Calu3 (cell line): ENCODE measurements around the gene ALG14. TPM values are rescaled to one million over a fixed set of nuclear protein-coding genes. Genes with fewer than 3 reads are reported as not detected.

Source experiments
- Bru-seq: library from RNA; stranded (reverse); fragments of 400-500 nt; gene quantifications from one replicate; lab custom pipeline; 2021; lab: Mats Ljungman, UMichigan
- BruChase-seq, 2 experiments: library from RNA; stranded (reverse); fragments of 400-500 nt; gene quantifications; one replicate each; lab custom pipeline; 2021; lab: Mats Ljungman, UMichigan
- BruUV-seq: library from RNA; stranded (reverse); fragments of 400-500 nt; replicated peaks from 2 replicates; lab custom pipeline; 2021; lab: Mats Ljungman, UMichigan
- CTCF ChIA-PET: fragments of 300-600 bp; sonication (Branson Sonifier 250); formaldehyde crosslinking; loops from one replicate; lab custom pipeline; 2022; ENCODE audit warnings: antibody characterized with exemption; lab: Charles Lee
- DNase-seq: peaks from one replicate; pipeline ENCODE4 v3.0.0; 2022
- H3K27ac Mint-ChIP-seq: one replicate; pipeline ENCODE4 v1.8.0; 2022; ENCODE audit warnings: mixed read lengths; ENCODE audit not compliant: unreplicated experiment
- H3K27me3 Mint-ChIP-seq: one replicate; pipeline ENCODE4 v1.8.0; 2022; ENCODE audit warnings: mixed read lengths; ENCODE audit not compliant: unreplicated experiment
- H3K36me3 Mint-ChIP-seq: one replicate; pipeline ENCODE4 v1.8.0; 2022; ENCODE audit warnings: mild to moderate bottlenecking, moderate library complexity, mixed read lengths; ENCODE audit not compliant: insufficient read depth, unreplicated experiment
- H3K4me1 Mint-ChIP-seq: one replicate; pipeline ENCODE4 v1.8.0; 2022; ENCODE audit warnings: mild to moderate bottlenecking, low read depth, mixed read lengths; ENCODE audit not compliant: unreplicated experiment
- H3K4me3 Mint-ChIP-seq: one replicate; pipeline ENCODE4 v1.8.0; 2022; ENCODE audit warnings: mild to moderate bottlenecking, low read depth, moderate library complexity, mixed read lengths; ENCODE audit not compliant: unreplicated experiment
- H3K9me3 Mint-ChIP-seq: one replicate; pipeline ENCODE4 v1.8.0; 2022; ENCODE audit warnings: low read depth, mixed read lengths; ENCODE audit not compliant: unreplicated experiment
- intact Hi-C: fragments of 100-400 bp; cut with micrococcal nuclease; formaldehyde crosslinking; loops from one replicate; pipeline ENCODE4 v1.10.0; 2022; ENCODE audit not compliant: unreplicated experiment
- long read RNA-seq: library from polyadenylated mRNA; stranded (forward); transcript quantifications from one replicate; pipeline ENCODE4 v2.0.0, GENCODE V29; 2022
- total RNA-seq: library from RNA; stranded (reverse); gene quantifications from 2 replicates; pipeline ENCODE4 v1.2.3, GENCODE V29; 2022
- TF ChIP-seq, protein P1 (sequence below): fragments of 200-600 bp; IDR thresholded peaks from one replicate; pipeline ENCODE4 v1.8.0; 2022; ENCODE audit warnings: antibody characterized with exemption; ENCODE audit not compliant: unreplicated experiment

ALG14 gene, protein sequence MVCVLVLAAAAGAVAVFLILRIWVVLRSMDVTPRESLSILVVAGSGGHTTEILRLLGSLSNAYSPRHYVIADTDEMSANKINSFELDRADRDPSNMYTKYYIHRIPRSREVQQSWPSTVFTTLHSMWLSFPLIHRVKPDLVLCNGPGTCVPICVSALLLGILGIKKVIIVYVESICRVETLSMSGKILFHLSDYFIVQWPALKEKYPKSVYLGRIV
- 5.8 and 7.0 TPM in 2 replicates for total RNA-seq
- Bru-seq, nascent RNA = percentile 55 among the genes with signal in this experiment
- BruChase-seq, experiment 1, labeled RNA remaining after a 6-hour chase = percentile 46 among the genes with signal in this experiment
- percentile 42 among the genes with signal in this experiment for BruChase-seq, experiment 2, labeled RNA remaining after a 2-hour chase
- long read RNA-seq, full-length matches to known transcripts = 13 of 17 reads
- long read RNA-seq, partial matches to known transcripts = 1 of 17 reads
- long read RNA-seq, other reads (novel, unspliced or antisense) = 3 of 17 reads

DNA sequence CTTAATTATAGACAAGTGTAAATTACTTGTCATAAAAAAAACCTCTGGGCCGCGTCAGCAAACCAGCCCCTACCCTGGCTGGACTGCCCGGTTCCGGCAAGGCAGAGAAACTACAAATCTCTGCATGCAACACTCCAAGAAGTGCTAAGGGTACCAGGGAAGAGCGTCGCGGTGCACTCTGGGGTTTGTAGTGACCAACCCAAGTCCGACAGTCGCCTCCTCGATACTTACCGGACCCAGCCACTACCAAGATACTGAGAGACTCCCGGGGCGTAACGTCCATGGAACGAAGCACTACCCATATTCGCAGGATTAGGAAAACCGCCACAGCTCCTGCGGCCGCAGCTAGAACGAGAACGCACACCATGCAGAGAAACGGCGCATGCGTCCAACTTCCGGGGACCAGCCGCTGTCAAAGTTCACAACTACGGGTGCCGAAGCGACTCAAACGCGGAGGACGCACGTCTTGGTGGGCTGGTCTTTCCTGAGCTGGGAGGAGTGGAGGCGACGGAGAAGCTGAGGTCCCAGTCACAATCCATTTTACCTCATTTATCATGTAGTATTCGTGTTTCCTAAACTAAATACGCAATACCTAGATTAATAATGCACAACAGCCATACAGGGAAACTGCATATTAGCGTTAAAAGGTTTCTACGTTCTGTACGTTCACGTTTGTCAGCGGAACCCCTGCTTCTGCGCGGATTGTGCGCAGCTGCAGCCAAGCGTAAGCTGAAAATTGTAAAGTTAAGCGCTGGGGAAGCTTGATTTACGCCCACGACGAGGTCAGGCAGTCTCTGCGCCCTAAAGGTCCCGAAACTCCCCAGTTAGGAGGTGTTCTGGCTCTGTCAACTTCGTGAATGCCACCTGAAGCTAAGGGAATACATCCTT lies at the start of gene ALG14:
ALG14 (minus strand) TSS at position 420 of the 888 bp plus-strand sequence; CDS start at position 367, 53 bp downstream.
- peak within 1 kb of the TSS; percentile 87 for H3K27ac Mint-ChIP-seq
- H3K4me1 Mint-ChIP-seq = peaks cover 36% of the 10 kb centered on the region
- peaks cover 16% of the 10 kb centered on the region for H3K36me3 Mint-ChIP-seq
- H3K4me3 Mint-ChIP-seq = peak within 1 kb of the TSS; percentile 96
- no peaks in the 10 kb centered on the region for H3K9me3 Mint-ChIP-seq
- H3K27me3 Mint-ChIP-seq = no peaks in the 10 kb centered on the region
- CTCF ChIA-PET = interaction anchor here (0.7 to 1.5 kb wide), 4 partner anchors 11 to 185 kb away, joined by 3 to 14 read pairs (median 4); partner anchors contain the start of gene RWDD3
- TF ChIP-seq, protein P1, sequence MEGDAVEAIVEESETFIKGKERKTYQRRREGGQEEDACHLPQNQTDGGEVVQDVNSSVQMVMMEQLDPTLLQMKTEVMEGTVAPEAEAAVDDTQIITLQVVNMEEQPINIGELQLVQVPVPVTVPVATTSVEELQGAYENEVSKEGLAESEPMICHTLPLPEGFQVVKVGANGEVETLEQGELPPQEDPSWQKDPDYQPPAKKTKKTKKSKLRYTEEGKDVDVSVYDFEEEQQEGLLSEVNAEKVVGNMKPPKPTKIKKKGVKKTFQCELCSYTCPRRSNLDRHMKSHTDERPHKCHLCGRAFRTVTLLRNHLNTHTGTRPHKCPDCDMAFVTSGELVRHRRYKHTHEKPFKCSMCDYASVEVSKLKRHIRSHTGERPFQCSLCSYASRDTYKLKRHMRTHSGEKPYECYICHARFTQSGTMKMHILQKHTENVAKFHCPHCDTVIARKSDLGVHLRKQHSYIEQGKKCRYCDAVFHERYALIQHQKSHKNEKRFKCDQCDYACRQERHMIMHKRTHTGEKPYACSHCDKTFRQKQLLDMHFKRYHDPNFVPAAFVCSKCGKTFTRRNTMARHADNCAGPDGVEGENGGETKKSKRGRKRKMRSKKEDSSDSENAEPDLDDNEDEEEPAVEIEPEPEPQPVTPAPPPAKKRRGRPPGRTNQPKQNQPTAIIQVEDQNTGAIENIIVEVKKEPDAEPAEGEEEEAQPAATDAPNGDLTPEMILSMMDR = no peak
- intact Hi-C loops = loop anchor here (5.0 kb wide), 1 partner anchor 160 kb away; the partner anchor contains the start of gene RWDD3
- DNase-seq = peak; percentile 89
- BruUV-seq = no TSS peak

DNA sequence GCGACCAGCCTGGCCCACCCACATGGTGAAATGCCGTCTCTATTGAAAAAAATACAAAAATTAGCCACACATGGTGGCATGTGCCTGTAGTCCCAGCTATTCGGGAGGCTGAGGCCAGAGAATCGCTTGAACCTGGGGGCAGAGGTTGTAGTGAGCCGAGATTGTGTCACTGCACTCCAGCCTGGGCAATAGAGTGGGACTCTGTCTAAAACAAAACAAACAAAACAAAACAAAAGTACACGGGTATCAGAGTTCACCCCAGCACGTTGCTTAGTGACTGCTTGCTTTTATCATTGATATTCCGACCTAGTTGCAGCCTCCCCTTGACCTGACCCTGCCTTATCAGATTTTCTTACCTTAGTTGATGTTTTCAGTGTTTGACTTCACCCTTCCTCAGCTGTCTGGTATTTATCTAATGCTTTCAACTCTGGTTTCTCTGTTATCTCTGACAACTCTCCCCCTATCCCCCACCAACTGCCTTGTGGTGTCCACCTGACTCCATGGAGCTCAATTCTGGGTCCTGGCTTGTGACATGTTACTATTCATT lies 49.5 kb upstream of the ALG14 start:
- H3K27me3 Mint-ChIP-seq = no peaks in the 10 kb centered on the region
- CTCF ChIA-PET = no interaction called here
- no TSS peak for BruUV-seq
- H3K27ac Mint-ChIP-seq = no peak overlapping the region
- H3K4me3 Mint-ChIP-seq = no peak overlapping the region
- H3K4me1 Mint-ChIP-seq = peaks cover 40% of the 10 kb centered on the region
- intact Hi-C loops = no loop called here
- H3K9me3 Mint-ChIP-seq = no peaks in the 10 kb centered on the region
- peaks cover 11% of the 10 kb centered on the region for H3K36me3 Mint-ChIP-seq
- TF ChIP-seq, protein P1 = no peak
- no peak for DNase-seq

DNA sequence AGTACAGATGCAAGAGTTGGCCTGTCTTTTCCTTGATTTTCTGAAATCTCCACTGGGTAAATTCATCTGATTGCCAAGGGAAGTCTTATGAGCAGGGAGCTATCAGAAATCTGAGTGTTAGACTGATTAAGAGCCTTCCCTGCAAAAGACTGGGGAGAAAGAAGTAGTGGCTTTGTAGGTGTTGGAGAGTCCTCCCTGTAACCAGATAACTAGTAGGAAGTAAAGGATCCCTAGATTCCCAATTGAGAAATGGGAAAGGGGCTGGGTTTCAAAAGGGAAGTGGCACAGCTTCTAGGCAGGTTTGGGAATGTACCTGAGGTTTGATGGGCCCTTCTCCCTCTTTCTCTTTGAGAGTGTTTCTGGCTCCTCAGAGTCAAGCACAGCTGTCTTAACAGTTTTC lies 46.5 kb upstream of the ALG14 start:
- peak overlapping the region; percentile 4 for H3K27ac Mint-ChIP-seq
- no peaks in the 10 kb centered on the region for H3K9me3 Mint-ChIP-seq
- no peaks in the 10 kb centered on the region for H3K27me3 Mint-ChIP-seq
- H3K4me3 Mint-ChIP-seq = peak overlapping the region; percentile 71
- CTCF ChIA-PET = interaction anchor here (1.1 to 1.4 kb wide), 2 partner anchors 35 to 115 kb away, joined by 4 to 6 read pairs; partner anchors contain the start of gene RWDD3
- no peak for DNase-seq
- intact Hi-C loops = loop anchor here (5.0 kb wide), 2 partner anchors 37 to 48 kb away; no protein-coding TSS in a partner anchor
- BruUV-seq = no TSS peak
- H3K4me1 Mint-ChIP-seq = peaks cover 40% of the 10 kb centered on the region
- peaks cover 19% of the 10 kb centered on the region for H3K36me3 Mint-ChIP-seq
- TF ChIP-seq, protein P1 = no peak
